LHCN-M2 (cell line): ENCODE measurements around the gene RIN3. TPM values are rescaled to one million over a fixed set of nuclear protein-coding genes. Genes with fewer than 3 reads are reported as not detected.

Experiments used
- DNase-seq: peaks from one replicate; pipeline ENCODE4 v3.0.0-alpha.2; 2012; ENCODE audit warnings: low read depth
- total RNA-seq: library from RNA; depleted of rRNA; stranded (reverse); fragments of >200 nt; gene quantifications from 2 replicates; pipeline ENCODE4 v1.2.3, GENCODE V29; 2014

The RIN3 gene
- total RNA-seq, 1 experiment from 2014 or later = 1.5 TPM

- DNase-seq = no peak
These were observed 198.5 kb downstream of the RIN3 start for GRCh38 chr14:92711976-92712653.

DNA sequence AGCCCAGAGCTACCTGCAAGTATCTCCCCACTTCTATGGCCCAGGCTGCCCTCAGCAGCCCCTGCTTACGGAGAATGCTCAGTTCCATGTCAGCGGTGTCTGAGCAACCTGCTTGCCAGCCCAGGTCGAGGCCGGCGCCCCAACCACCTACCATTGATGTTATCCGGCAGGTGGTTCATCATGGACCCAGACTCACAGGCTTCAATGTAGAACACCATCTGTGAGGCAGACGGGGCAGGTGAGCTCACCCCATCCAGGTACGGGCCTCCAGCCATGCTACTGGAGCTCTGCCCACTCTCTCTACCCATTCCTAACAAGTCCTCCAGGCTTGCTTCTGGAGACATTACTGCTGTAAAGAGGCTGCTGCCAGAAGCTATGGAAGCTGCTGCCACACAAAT lies 199.1 kb downstream of the RIN3 start:
- no peak for DNase-seq

- DNase-seq = peak; percentile 54
These were observed 201.2 kb downstream of the RIN3 start for GRCh38 chr14:92714739-92715307.

- no peak for DNase-seq
These were observed 202.6 kb downstream of the RIN3 start for GRCh38 chr14:92716131-92716530.

GRCh38 chr14:92717571-92718042 lies 204.0 kb downstream of the RIN3 start:
- no peak for DNase-seq

DNA sequence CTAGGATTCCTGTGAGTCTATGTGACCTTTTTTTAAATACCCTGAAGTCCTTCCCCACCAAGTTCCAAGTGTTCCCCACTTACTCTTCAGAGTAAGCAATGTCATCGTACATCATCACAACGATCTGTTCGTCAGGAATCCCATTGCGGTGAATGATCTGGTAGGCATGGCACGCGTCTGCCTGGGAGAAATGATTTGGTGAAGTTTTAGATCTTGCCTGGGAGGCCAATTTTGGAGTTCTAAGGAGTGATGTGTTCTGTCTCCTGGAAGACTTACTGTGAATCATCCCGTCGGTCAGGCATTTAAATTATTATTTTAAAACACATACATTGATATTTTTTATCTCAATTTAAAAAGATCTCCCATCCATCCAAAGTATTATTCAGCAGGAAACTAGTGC lies 205.1 kb downstream of the RIN3 start:
- no peak for DNase-seq

- DNase-seq = no peak
These were observed 205.8 kb downstream of the RIN3 start for GRCh38 chr14:92719421-92719820.

DNA sequence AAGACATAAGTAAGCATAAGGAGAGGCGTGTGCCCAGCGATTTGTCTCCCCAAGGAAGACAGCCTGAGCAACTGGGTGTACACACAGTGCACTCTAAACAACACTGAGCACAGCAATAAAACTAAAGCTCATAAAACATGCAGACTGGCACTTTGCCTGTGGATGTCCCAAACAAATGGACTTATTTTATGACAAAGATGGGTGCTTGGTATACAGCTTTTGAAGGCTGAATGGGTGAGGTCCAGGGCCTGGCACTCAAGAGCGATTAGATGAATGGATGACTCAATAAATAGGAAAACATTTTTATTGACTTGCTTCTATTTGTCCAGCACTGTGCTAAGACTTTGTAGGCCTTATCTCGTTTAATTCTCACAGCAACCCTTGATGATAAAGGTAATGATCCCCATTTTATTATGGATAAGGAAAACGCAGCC lies 206.3 kb downstream of the RIN3 start:
- DNase-seq = no peak

DNA sequence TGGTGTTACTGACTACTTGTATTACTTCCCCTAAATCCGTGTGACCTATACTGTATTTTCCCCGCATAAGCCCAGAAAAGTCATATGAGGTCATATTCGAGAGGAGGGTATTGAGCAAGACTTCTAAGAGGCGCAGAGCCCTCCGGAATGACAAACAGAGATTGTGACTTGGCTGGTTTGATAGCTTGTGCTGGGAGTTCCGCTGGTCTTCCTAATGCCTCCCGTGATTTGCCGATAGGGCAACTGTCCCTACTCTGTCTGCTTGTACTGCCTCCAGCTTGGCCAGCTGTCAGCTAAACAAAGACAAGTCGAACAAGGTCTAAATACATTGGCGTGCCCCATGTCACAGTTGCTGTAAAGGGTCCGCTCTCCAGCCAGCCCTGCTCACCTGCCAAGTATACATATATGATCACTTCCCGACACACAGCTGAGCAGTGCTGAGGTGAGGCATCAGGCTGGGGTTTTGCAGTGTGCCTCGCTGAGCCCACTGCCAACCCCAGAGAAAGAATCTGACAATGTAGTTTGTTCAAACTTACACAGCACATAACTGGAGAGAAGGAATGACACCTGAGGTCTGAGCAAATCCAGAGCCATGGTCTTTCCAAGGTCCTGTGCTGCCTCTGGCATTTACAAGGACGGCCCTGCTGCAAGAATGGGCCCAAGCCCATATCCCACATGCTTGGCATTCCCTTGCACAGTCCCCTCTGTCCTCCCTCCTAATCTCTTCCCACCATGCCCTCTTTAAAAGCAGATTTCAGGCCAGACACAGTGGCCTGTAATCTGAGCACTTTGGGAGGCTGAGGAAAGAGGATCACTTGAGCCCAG lies 211.1 kb downstream of the RIN3 start:
- DNase-seq = no peak

GRCh38 chr14:92726135-92726932 lies 212.8 kb downstream of the RIN3 start:
- DNase-seq = peak; percentile 78

DNA sequence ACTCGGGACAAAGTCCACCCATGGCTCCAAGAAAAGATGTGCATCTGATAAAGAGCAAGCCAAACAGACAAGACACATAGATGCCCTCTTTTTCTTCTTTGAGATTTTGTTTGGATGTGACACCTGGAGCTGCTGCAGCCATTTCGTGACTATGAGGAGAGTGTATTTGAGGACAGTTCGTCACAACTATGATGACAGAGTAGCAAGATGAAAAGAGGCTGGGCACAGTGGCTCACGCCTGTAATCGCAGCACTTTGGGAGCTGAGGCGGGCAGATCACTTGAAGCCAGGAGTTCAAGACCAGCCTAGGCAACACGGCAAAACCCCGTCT lies 213.3 kb downstream of the RIN3 start:
- DNase-seq = no peak

- peak; percentile 61 for DNase-seq
These were observed 215.3 kb downstream of the RIN3 start for GRCh38 chr14:92728759-92729364.

DNA sequence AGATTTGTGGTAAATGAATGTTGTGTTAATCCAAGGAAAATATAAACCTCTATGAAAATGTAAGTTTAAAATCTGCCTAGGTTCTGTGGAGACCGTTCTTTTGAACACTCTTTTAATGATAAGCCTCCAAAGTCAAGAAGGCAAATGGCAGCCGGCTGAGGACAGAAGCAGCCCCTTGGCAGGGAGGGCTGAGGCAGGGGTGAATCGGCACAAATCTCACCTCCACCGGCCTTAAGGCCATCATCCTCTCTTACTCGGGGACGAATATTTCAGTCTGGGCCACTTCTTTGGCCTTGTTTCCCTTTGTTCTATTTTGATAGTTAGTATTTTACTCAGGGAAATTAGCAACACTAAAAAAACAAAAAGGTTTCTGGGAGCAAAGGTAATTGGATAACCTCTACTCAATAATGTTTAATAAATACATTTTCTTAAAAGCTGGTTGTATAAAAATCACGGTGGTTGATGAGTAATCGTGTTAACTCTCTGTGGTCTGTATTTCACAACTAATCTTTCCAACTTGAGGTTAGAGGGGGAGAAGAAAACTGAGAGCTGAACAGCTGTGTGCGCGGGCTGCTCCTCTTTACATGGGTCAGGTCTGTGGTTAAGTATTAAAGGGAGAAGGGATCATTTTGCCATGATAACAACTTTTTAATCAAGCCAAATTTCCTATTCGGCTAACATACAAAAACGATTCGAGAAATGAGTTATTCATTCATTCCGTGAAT lies 216.2 kb downstream of the RIN3 start:
- DNase-seq = peak; percentile 95

DNA sequence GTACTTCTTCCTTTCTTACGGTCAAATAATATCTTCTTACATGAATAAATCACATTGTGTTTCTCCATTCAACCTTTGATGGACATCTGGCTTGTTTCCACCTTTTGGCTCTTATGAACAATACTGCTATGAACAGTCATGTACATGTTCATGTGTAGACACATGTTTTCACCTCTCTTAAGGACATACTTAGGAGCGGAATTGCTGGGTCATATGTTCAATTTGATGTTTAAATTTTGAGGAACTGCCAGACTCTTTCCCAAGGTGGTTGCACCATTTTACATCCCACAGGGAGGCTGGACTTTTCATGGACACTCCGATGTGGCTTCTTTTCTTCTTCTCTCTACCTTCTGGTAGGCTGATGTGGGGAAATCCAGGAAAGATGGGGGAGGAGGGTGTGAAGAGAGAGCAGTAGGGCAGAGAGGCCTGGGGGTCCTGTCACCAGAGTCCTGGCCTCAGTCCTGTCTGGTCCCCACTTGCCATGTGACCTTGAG lies 218.1 kb downstream of the RIN3 start:
- no peak for DNase-seq

GRCh38 chr14:92733007-92733406 lies 219.4 kb downstream of the RIN3 start:
- no peak for DNase-seq

- DNase-seq = no peak
These were observed 221.0 kb downstream of the RIN3 start for GRCh38 chr14:92734618-92735017.

DNA sequence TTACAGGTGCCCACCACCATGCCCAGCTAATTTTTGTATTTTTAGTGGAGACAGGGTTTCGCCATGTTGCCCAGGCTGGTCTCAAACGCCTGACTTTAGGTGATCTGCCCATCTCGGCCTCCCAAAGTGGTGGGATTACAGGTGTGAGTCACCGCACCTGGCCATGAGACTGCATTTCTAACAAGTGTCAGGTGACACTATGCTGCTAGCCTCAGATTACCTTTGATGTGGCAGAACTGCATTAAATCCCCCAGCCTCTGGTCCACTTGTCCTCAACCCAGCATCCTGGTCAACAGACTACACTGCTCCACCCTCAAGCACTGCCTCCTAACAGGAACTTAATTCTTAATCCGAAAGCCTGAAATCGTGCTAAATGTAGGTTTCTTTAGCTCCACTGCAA lies 221.8 kb downstream of the RIN3 start:
- no peak for DNase-seq

DNA sequence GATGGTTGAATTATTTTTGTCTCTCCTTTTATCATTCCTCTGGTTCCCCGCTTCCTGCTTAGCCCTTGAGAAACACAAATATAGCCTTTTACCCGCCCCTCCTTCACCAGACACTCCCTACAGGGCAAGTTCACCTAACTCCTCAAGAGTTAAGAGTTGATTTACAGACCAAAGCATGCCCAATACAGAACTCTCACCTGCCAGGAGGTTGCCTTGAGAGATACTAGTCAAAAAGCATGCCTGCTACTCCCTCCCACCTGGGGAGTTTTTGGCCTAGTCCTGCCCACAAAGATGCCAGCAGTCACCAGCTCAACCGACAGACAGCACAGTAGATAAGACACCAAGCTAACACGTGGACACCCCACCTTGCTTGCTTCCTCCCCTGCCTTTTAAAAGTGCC lies 223.6 kb downstream of the RIN3 start:
- DNase-seq = no peak

GRCh38 chr14:92737619-92738188 lies 224.1 kb downstream of the RIN3 start:
- DNase-seq = no peak
